SK-N-SH treated with all-trans-retinoic acid at 6 μM for 48 hours (cell line): Measurements from ENCODE around the gene FSTL1.

Source experiments
- ATAC-seq: fragments of 200-7000 bp; cut with Tn5 transposase; 3 replicates; pipeline ENCODE4 v1.9.1; 2020; ENCODE audit warnings: mild to moderate bottlenecking, moderate library complexity
- ARNTL ChIP-seq: fragments of 450-650 bp; formaldehyde crosslinking; IDR thresholded peaks from 2 replicates; pipeline ENCODE4 v1.5.0; 2020; ENCODE audit warnings: low read depth, mild to moderate bottlenecking, moderate library complexity, borderline replicate concordance
- CREB5 ChIP-seq: fragments of 250-450 bp; sonication (Bioruptor Pico); IDR thresholded peaks from 2 replicates; pipeline ENCODE4 v1.5.1; 2020; ENCODE audit warnings: low read depth, mild to moderate bottlenecking, moderate library complexity
- CSDC2 ChIP-seq: fragments of 250-450 bp; sonication (Bioruptor Pico); IDR thresholded peaks from 2 replicates; pipeline ENCODE4 v1.5.0; 2020; ENCODE audit warnings: mild to moderate bottlenecking, moderate library complexity
- ISL1 ChIP-seq: fragments of 250-450 bp; sonication (Bioruptor Pico); IDR thresholded peaks from 2 replicates; pipeline ENCODE4 v2.1.2; 2022; ENCODE audit warnings: mild to moderate bottlenecking, moderate library complexity
- OSR1 ChIP-seq: fragments of 250-450 bp; sonication (Bioruptor Pico); IDR thresholded peaks from 2 replicates; pipeline ENCODE4 v1.8.0; 2022; ENCODE audit warnings: moderate library complexity, mild to moderate bottlenecking, inconsistent platforms
- PPARA ChIP-seq: fragments of 250-450 bp; sonication (Bioruptor Pico); IDR thresholded peaks from 2 replicates; pipeline ENCODE4 v1.5.0; 2020; ENCODE audit warnings: mild to moderate bottlenecking, borderline replicate concordance
- RARB ChIP-seq: fragments of 250-450 bp; sonication (Bioruptor Pico); IDR thresholded peaks from 2 replicates; pipeline ENCODE4 v1.8.0; 2021; ENCODE audit warnings: mild to moderate bottlenecking, moderate library complexity
- SNAI2 ChIP-seq: fragments of 250-450 bp; sonication (Bioruptor Pico); IDR thresholded peaks from 2 replicates; pipeline ENCODE4 v1.5.0; 2020; ENCODE audit warnings: mild to moderate bottlenecking, moderate library complexity
- TCF4 ChIP-seq: fragments of 250-450 bp; sonication (Bioruptor Pico); IDR thresholded peaks from 2 replicates; pipeline ENCODE4 v1.8.0; 2021; ENCODE audit warnings: mild to moderate bottlenecking, moderate library complexity, borderline replicate concordance
- TOX ChIP-seq: fragments of 250-450 bp; sonication (Bioruptor Pico); IDR thresholded peaks from 2 replicates; pipeline ENCODE4 v1.8.0; 2021; ENCODE audit warnings: mild to moderate bottlenecking, moderate library complexity, borderline replicate concordance
- ZC3H10 ChIP-seq: fragments of 250-450 bp; sonication (Bioruptor Pico); IDR thresholded peaks from 2 replicates; pipeline ENCODE4 v1.5.1; 2021; ENCODE audit warnings: mild to moderate bottlenecking, moderate library complexity
- ZFP30 ChIP-seq: fragments of 450-650 bp; formaldehyde crosslinking; IDR thresholded peaks from 2 replicates; pipeline ENCODE4 v1.5.0; 2022; ENCODE audit warnings: mild to moderate bottlenecking, moderate library complexity
- ZNF565 ChIP-seq: fragments of 450-650 bp; formaldehyde crosslinking; conservative IDR thresholded peaks from 2 replicates; pipeline ENCODE4 v1.5.0; 2020; ENCODE audit warnings: low read depth, mild to moderate bottlenecking, moderate library complexity
- ZNF70 ChIP-seq: fragments of 450-650 bp; formaldehyde crosslinking; IDR thresholded peaks from 2 replicates; pipeline ENCODE4 v1.5.0; 2020; ENCODE audit warnings: mild to moderate bottlenecking, moderate library complexity
- ZNF8 ChIP-seq: fragments of 450-650 bp; formaldehyde crosslinking; IDR thresholded peaks from 2 replicates; pipeline ENCODE4 v1.5.0; 2020; ENCODE audit warnings: mild to moderate bottlenecking, moderate library complexity
- TF ChIP-seq, protein P1 (sequence below): fragments of 250-450 bp; sonication (Bioruptor Pico); IDR thresholded peaks from 2 replicates; pipeline ENCODE4 v1.8.0; 2020; ENCODE audit warnings: mild to moderate bottlenecking, moderate library complexity, borderline replicate concordance
- TF ChIP-seq, protein P2 (sequence below): fragments of 250-450 bp; sonication (Bioruptor Pico); IDR thresholded peaks from 2 replicates; pipeline ENCODE4 v1.8.0; 2021; ENCODE audit warnings: low read depth, mild to moderate bottlenecking, moderate library complexity, borderline replicate concordance
- TF ChIP-seq, protein P3 (sequence below): fragments of 250-450 bp; sonication (Bioruptor Pico); IDR thresholded peaks from 2 replicates; pipeline ENCODE4 v1.5.1; 2021; ENCODE audit warnings: mild to moderate bottlenecking, moderate library complexity

FSTL1 gene

GRCh38 chr3:120348991-120349854 is 101.6 kb downstream of the FSTL1 start, which contains the start of gene LRRC58 (continued):
- TF ChIP-seq, protein P1, sequence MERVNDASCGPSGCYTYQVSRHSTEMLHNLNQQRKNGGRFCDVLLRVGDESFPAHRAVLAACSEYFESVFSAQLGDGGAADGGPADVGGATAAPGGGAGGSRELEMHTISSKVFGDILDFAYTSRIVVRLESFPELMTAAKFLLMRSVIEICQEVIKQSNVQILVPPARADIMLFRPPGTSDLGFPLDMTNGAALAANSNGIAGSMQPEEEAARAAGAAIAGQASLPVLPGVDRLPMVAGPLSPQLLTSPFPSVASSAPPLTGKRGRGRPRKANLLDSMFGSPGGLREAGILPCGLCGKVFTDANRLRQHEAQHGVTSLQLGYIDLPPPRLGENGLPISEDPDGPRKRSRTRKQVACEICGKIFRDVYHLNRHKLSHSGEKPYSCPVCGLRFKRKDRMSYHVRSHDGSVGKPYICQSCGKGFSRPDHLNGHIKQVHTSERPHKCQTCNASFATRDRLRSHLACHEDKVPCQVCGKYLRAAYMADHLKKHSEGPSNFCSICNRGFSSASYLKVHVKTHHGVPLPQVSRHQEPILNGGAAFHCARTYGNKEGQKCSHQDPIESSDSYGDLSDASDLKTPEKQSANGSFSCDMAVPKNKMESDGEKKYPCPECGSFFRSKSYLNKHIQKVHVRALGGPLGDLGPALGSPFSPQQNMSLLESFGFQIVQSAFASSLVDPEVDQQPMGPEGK (CRISPR knock-in tag), result peak; percentile 37; the same call in 1 of the 2 replicates
- TF ChIP-seq, protein P2, sequence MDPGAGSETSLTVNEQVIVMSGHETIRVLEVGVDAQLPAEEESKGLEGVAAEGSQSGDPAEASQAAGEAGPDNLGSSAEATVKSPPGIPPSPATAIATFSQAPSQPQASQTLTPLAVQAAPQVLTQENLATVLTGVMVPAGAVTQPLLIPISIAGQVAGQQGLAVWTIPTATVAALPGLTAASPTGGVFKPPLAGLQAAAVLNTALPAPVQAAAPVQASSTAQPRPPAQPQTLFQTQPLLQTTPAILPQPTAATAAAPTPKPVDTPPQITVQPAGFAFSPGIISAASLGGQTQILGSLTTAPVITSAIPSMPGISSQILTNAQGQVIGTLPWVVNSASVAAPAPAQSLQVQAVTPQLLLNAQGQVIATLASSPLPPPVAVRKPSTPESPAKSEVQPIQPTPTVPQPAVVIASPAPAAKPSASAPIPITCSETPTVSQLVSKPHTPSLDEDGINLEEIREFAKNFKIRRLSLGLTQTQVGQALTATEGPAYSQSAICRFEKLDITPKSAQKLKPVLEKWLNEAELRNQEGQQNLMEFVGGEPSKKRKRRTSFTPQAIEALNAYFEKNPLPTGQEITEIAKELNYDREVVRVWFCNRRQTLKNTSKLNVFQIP (CRISPR knock-in tag), result no peak
- no peak for TF ChIP-seq RARB (CRISPR knock-in tag)
- no peak for TF ChIP-seq ZNF565
- no peak for TF ChIP-seq ARNTL
- TF ChIP-seq TCF4, result no peak
- TF ChIP-seq CSDC2 (CRISPR knock-in tag), result no peak
- TF ChIP-seq TOX, result no peak
- TF ChIP-seq SNAI2, result no peak

- no peak for TF ChIP-seq ISL1 (CRISPR knock-in tag)
- TF ChIP-seq ZNF8 (CRISPR knock-in tag), result no peak
- TF ChIP-seq, protein P2 (CRISPR knock-in tag), result no peak
- TF ChIP-seq, protein P1 (CRISPR knock-in tag), result no peak
- TF ChIP-seq TCF4, result no peak
- no peak for TF ChIP-seq CREB5
- no peak for TF ChIP-seq OSR1 (CRISPR knock-in tag)
- TF ChIP-seq ZNF70 (CRISPR knock-in tag), result no peak
- TF ChIP-seq CSDC2 (CRISPR knock-in tag), result no peak
- TF ChIP-seq PPARA, result no peak
- TF ChIP-seq ZC3H10, result no peak
- TF ChIP-seq, protein P3, sequence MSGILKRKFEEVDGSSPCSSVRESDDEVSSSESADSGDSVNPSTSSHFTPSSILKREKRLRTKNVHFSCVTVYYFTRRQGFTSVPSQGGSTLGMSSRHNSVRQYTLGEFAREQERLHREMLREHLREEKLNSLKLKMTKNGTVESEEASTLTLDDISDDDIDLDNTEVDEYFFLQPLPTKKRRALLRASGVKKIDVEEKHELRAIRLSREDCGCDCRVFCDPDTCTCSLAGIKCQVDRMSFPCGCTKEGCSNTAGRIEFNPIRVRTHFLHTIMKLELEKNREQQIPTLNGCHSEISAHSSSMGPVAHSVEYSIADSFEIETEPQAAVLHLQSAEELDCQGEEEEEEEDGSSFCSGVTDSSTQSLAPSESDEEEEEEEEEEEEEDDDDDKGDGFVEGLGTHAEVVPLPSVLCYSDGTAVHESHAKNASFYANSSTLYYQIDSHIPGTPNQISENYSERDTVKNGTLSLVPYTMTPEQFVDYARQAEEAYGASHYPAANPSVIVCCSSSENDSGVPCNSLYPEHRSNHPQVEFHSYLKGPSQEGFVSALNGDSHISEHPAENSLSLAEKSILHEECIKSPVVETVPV (CRISPR knock-in tag), result no peak
- TF ChIP-seq RARB (CRISPR knock-in tag), result no peak
- TF ChIP-seq TOX, result no peak
- TF ChIP-seq ZFP30 (CRISPR knock-in tag), result no peak
- peak; percentile 52; the same call in 2 of the 3 replicates for ATAC-seq
Measured at GRCh38 chr3:120348065-120348990, 102.5 kb downstream of the FSTL1 start.
